T follicular helper cell (primary cell): ENCODE data around the gene LRRC2.

Experiments used
- DNase-seq: peaks from one replicate; pipeline ENCODE4 v3.0.0-alpha.2; 2020; ENCODE audit warnings: low read depth

LRRC2 gene

DNA sequence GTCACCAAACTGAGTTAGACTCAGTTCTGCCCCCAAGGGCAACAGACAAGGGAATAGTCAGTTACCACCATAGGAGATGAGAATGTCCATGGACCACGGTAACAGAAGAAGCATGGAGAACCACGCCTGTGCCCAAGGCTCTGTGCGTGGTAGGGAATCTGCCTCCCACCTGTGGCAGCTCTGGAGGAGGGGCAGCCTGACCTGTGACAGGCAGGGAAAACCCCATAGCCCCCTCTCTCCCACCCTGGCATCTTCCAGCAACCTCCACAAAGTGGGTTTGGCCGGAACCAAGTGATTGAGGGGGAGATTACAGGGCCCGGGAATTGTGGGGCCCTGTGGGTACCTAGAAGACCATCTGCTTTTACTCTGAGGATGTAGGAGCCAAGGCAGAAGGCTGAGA lies 87.1 kb downstream of the LRRC2 start:
- DNase-seq: no peak

- DNase-seq: no peak
Measured at GRCh38 chr3:46478341-46478740, 87.8 kb downstream of the LRRC2 start.

DNA sequence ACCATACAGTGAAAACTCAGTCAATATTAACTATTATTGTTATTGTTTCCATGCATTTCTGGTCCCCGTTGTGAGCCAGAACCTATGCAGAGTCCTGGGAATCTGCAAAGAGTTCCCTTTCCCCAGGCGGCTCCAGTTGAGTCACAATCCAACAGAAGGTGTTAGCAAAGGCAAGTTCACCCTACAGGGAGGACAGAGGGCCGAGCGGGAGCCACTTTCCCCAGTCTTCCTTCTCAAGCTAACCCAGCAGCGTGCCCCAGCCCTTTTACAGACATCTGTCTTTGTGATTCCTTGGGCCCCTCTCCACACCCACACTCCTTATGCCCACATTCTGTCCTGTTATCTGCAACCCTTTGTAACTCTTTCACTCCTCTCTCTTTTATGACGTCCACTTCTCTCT lies 88.3 kb downstream of the LRRC2 start:
- DNase-seq: no peak

DNA sequence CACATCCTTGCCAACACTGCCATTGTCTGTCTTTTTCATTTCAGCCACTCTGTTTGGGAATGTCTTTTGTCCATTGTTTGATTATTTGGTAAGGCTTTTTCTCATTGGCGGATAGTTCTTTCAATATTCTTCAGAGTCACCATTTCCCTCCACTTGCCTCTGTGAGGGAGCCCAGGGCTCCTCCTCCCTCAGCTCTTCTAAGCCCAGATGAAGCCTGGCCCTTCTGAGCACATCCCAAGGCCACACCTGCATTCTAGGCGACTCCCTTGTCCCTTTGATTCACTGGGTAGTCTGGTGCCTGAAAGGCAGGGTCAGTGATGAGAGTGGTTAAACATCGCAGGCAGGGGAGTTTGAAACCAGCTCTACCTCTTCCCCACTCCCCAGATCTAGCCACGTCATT lies 89.0 kb downstream of the LRRC2 start:
- DNase-seq: no peak

GRCh38 chr3:46472736-46473135 lies 93.4 kb downstream of the LRRC2 start:
- no peak for DNase-seq

DNA sequence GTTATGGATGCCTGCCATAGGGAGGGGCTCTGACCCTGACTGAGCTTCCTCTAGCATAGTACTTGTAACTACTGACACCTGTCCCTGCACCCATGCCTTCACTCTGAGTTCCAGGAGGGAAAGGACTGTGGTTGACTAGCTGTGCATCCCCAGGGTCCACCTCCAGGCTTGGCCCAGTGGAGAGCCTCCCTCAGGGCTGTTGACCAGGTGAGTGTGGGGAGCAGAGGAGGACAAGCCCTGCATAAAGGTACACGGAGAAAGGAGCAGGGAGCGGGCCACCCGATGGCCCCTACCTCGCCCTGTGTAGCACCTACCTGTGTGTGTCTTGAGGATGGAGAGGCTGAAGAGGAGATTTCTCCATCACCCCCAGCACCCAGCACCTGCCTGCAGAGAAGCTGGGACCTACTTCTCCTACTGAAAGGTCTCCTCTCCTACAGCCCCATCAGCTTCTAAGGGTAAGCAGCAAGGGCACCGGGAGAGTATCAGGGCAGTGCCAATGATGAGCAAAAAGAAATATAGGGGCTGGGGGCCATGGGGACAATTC lies 94.7 kb downstream of the LRRC2 start:
- DNase-seq: no peak

DNA sequence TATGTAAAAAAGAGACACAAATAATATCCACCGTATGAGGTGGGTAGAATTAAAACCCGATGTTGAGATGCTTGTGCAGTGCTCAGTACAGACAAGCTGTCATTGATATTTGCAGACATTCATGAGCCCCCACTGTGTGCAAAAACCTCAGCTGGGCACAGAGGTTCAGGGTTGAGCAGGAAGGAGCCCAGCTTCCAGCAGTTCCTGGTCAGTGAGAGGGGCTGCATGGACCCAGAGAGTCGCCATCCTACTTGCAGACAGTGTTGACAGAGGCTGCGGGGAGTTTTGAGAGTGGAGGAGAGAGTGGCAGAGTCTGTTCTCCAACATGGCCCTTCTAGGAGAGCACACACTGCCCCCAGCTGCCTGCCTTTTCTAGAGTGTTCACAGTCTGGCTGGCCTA lies 95.3 kb downstream of the LRRC2 start:
- DNase-seq: no peak

GRCh38 chr3:46469680-46470357 lies 96.3 kb downstream of the LRRC2 start:
- no peak for DNase-seq

DNA sequence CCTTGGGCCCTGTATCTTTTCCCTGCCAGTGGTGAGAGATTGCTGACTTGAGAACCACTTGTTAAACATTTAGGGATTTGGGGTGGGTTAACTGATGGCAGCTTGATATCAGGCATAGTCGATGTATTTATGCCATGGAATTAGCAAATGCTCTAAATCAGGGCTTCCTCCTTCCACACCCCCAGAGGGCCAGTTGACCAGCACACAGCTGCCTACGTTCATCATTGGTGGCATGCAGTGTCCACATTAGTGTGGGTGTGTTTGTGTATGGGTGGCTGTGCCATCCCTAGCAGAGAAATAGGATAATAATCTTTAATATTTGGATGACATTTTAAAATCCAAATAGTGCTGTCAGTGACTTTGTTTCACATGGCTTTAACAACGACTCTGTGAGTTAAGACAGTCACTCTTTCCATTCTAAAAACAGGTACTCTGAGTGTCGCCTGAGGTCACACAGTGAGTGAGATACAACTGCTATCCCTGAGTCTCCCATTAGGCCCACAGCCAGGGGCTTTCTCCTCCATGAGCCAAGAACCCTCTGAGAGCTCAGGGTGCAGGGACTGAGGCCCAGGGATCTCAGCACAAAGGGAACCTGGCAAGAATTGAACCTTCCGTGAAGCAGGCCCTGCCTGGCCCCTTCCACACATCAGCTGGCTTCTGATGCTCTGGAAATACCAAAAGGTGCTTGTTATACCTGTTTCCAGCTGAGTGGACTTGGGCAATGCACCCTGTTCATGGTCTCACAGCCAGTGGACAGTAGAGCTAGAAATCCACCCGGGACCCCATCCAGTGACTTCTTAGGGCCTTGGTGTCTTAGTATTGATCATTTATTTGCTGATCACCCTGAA lies 97.1 kb downstream of the LRRC2 start:
- no peak for DNase-seq

- no peak for DNase-seq
Measured at GRCh38 chr3:46467562-46467961, 98.5 kb downstream of the LRRC2 start.

DNA sequence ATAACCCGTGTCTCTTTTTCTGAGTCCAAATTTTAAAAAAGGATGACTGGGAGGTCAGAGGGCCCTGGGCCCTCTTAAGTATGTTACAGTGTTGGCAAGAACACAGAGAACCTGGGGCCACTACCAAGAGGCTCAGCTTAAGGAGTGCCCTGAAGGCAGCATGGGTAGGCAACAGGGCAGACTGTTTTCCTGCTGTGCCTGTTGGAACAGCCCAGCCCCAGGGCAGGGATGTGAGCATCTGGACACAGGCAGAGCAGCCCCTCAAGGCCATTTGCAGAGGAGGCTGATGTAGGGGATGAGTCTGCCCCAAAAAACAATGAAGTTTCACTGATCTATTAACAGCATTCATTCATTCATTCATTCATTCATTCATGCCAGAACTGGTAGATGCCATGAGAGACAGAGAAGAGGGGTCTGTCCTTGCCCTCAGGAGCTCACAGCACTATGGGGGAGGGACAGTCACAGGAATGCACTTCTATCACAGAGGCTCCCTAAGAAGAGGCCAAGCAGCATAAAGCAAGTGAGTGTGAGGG lies 99.2 kb downstream of the LRRC2 start:
- DNase-seq: no peak

DNA sequence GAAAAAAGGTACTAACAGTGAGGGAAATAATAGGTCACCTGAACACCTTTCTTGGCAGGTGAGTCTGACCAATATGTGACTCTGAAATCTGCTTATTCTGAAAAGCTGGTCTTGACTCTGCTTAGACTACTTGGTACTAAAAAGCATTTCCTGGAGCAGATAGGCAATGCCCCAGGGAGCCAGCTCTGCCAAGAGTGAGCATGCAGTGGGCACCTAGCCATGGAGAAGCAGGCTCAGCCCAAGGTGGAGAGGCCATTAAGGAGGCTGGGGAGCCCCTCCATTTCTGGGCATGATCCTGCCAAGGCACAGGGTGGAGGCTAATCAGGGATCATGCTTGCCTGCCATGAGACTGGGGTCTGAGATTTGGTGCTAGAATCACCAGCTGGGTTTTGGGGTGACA lies 99.8 kb downstream of the LRRC2 start:
- no peak for DNase-seq
